GM23248 (cell line): ENCODE results near the gene LRRFIP1. TPM values are rescaled to one million over a fixed set of nuclear protein-coding genes. Genes with fewer than 3 reads are reported as not detected.

Source experiments
- DNase-seq: peaks from one replicate; pipeline ENCODE4 v3.0.0-alpha.2; 2015
- H2AFZ ChIP-seq: fragments of 200-600 bp; sonication (generic); 2 replicates; pipeline ENCODE4 v1.6.1; 2016; ENCODE audit warnings: antibody characterized with exemption
- H3F3A ChIP-seq: fragments of 200-600 bp; sonication (generic); 2 replicates; pipeline ENCODE4 v1.6.1; 2016; ENCODE audit warnings: mild to moderate bottlenecking, antibody characterized with exemption, mixed run types; ENCODE audit not compliant: insufficient read depth
- H3K27ac ChIP-seq: fragments of 200-600 bp; sonication (generic); 2 replicates; pipeline ENCODE4 v1.5.1; 2016; ENCODE audit warnings: mild to moderate bottlenecking
- H3K27me3 ChIP-seq: fragments of 200-600 bp; sonication (generic); replicated peaks from 2 replicates; pipeline ENCODE4 v1.6.1; 2016; ENCODE audit warnings: mild to moderate bottlenecking; ENCODE audit not compliant: insufficient read depth
- H3K36me3 ChIP-seq: fragments of 200-600 bp; sonication (generic); 2 replicates; pipeline ENCODE4 v1.6.1; 2016; ENCODE audit warnings: low read depth, mild to moderate bottlenecking
- H3K4me1 ChIP-seq: fragments of 200-600 bp; sonication (generic); 2 replicates; pipeline ENCODE4 v1.6.1; 2016; ENCODE audit warnings: mild to moderate bottlenecking; ENCODE audit not compliant: insufficient read depth
- H3K4me2 ChIP-seq: fragments of 200-600 bp; sonication (generic); one replicate; pipeline ENCODE4 v1.6.1; 2016; ENCODE audit warnings: mild to moderate bottlenecking; ENCODE audit not compliant: unreplicated experiment
- H3K4me3 ChIP-seq: fragments of 200-600 bp; sonication (generic); 2 replicates; pipeline ENCODE4 v1.5.1; 2016; ENCODE audit warnings: mild to moderate bottlenecking
- H3K79me2 ChIP-seq: fragments of 200-600 bp; sonication (generic); 2 replicates; pipeline ENCODE4 v1.6.1; 2016; ENCODE audit warnings: mild to moderate bottlenecking; ENCODE audit not compliant: insufficient read depth
- H3K9ac ChIP-seq: fragments of 200-600 bp; sonication (generic); 2 replicates; pipeline ENCODE4 v1.6.1; 2016; ENCODE audit warnings: mild to moderate bottlenecking
- H3K9me2 ChIP-seq: fragments of 200-600 bp; sonication (generic); 2 replicates; pipeline ENCODE4 v1.6.1; 2016; ENCODE audit warnings: mixed run types, mild to moderate bottlenecking, moderate library complexity; ENCODE audit not compliant: insufficient read depth
- H3K9me3 ChIP-seq: fragments of 200-600 bp; sonication (generic); one replicate; pipeline ENCODE4 v1.6.1; 2017; ENCODE audit warnings: low read depth
- H4K20me1 ChIP-seq: fragments of 200-600 bp; sonication (generic); 2 replicates; pipeline ENCODE4 v1.6.0; 2016; ENCODE audit not compliant: insufficient read depth
- EZH2 ChIP-seq: fragments of 200-600 bp; sonication (generic); IDR thresholded peaks from 2 replicates; pipeline ENCODE4 v1.6.1; 2018; ENCODE audit warnings: antibody characterized with exemption, mild to moderate bottlenecking; ENCODE audit not compliant: insufficient read depth, poor library complexity, severe bottlenecking
- EZH2phosphoT487 ChIP-seq: fragments of 200-600 bp; sonication (generic); IDR thresholded peaks from 2 replicates; pipeline ENCODE4 v1.6.1; 2018; ENCODE audit warnings: antibody characterized with exemption, moderate library complexity, mild to moderate bottlenecking, low read depth; ENCODE audit not compliant: insufficient read depth
- WGBS, 2 experiments: methylation state at CpG; one replicate each; pipeline ENCODE4 v1.1.6; 2015 to 2017; ENCODE audit warnings: low lambda C conversion rate in 2 of 2, low coverage in 1 of 2; ENCODE audit errors: missing lambda C conversion rate in 2 of 2; 5-methylcytosine and 5-hydroxymethylcytosine counted together
- in situ Hi-C: fragments of 300-500 bp; cut with MboI; formaldehyde crosslinking; loops from 2 replicates; pipeline ENCODE4 v1.15.0; 2020
- polyA plus RNA-seq: library from polyadenylated mRNA; unstranded; fragments of >200 nt; fragmentation: Nextera tagmentation; extraction: Ambion mirVana; gene quantifications from 2 replicates; pipeline ENCODE4 v1.2.1, GENCODE V29; 2016
- total RNA-seq: library from RNA; depleted of rRNA; stranded (reverse); fragments of >200 nt; shearing (Covaris generic); gene quantifications from 2 replicates; pipeline ENCODE4 v1.2.3, GENCODE V29; 2014

Gene LRRFIP1
- total and polyA plus RNA-seq, 2 experiments from 2014 or later: 84.4 to 159 TPM

- H3K27ac ChIP-seq: peak overlapping the region; percentile 81
- WGBS, 2 experiments: 11 to 19% methylated on average over 3 of the region's 3 CpGs
- 0 out of 2 replicates have a peak overlapping the region, but pooled peaks have one; percentile 58 for H2AFZ ChIP-seq
- H3K4me1 ChIP-seq: peaks cover 35% of the 10 kb centered on the region
- H4K20me1 ChIP-seq: no peaks in the 10 kb centered on the region
- peak overlapping the region; percentile 13; the same call in 1 of the 2 replicates for H3K4me3 ChIP-seq
- TF ChIP-seq EZH2: no peak
- TF ChIP-seq EZH2phosphoT487: no peak
- peak overlapping the region; percentile 54 for H3K4me2 ChIP-seq
- peak; percentile 30 for DNase-seq
- peak overlapping the region; percentile 55 for H3K9ac ChIP-seq
- in situ Hi-C loops: no loop called here
- peaks cover 53% of the 10 kb centered on the region for H3F3A ChIP-seq
- no peaks in the 10 kb centered on the region for H3K79me2 ChIP-seq
- H3K9me2 ChIP-seq: no peaks in the 10 kb centered on the region
- no peaks in the 10 kb centered on the region for H3K9me3 ChIP-seq
- H3K27me3 ChIP-seq: no peaks in the 10 kb centered on the region
- H3K36me3 ChIP-seq: no peaks in the 10 kb centered on the region
Observed at GRCh38 chr2:237616373-237616733, 11.0 kb upstream of the LRRFIP1 start.

GRCh38 chr2:237616734-237617586 is 10.4 kb upstream of the LRRFIP1 start:
- Histone ChIP-seq H3K9me2 (no peaks in the 10 kb centered on the region), H3K36me3 (no peaks in the 10 kb centered on the region), H4K20me1 (no peaks in the 10 kb centered on the region), H3K9me3 (no peaks in the 10 kb centered on the region), H3K4me1 (peaks cover 35% of the 10 kb centered on the region), H3K9ac (peak overlapping the region; percentile 55), H2AFZ (peak overlapping the region; percentile 25), H3K27ac (peak overlapping the region; percentile 81), H3K4me2 (peak overlapping the region; percentile 54), H3F3A (peaks cover 53% of the 10 kb centered on the region), H3K4me3 (peak overlapping the region; percentile 13; the same call in 1 of the 2 replicates), H3K27me3 (no peaks in the 10 kb centered on the region), H3K79me2 (no peaks in the 10 kb centered on the region)
- TF ChIP-seq EZH2phosphoT487 (no peak), EZH2 (no peak)
- DNase-seq: peak; percentile 87
- in situ Hi-C loops: no loop called here
- WGBS, 2 experiments: 22 to 23% methylated on average over 15 of the region's 15 CpGs

GRCh38 chr2:237617587-237617982 is 9.8 kb upstream of the LRRFIP1 start:
- no peaks in the 10 kb centered on the region for H4K20me1 ChIP-seq
- in situ Hi-C loops: no loop called here
- no peaks in the 10 kb centered on the region for H3K9me2 ChIP-seq
- WGBS, 2 experiments: 72 to 76% methylated on average over 4 of the region's 4 CpGs
- H3F3A ChIP-seq: peaks cover 53% of the 10 kb centered on the region
- H3K27me3 ChIP-seq: no peaks in the 10 kb centered on the region
- TF ChIP-seq EZH2phosphoT487: no peak
- H3K4me3 ChIP-seq: no peak overlapping the region
- H3K27ac ChIP-seq: peak overlapping the region; percentile 81
- H3K36me3 ChIP-seq: no peaks in the 10 kb centered on the region
- H2AFZ ChIP-seq: no peak overlapping the region
- DNase-seq: no peak
- peak overlapping the region; percentile 54 for H3K4me2 ChIP-seq
- H3K9ac ChIP-seq: peak overlapping the region; percentile 48; the same call in 1 of the 2 replicates
- peaks cover 35% of the 10 kb centered on the region for H3K4me1 ChIP-seq
- H3K9me3 ChIP-seq: no peaks in the 10 kb centered on the region
- no peaks in the 10 kb centered on the region for H3K79me2 ChIP-seq

GRCh38 chr2:237618449-237618848 is 8.9 kb upstream of the LRRFIP1 start:
- Histone ChIP-seq H2AFZ (no peak overlapping the region), H3K27me3 (no peaks in the 10 kb centered on the region), H3K4me2 (no peak overlapping the region), H3K4me3 (no peak overlapping the region), H3K9me2 (no peaks in the 10 kb centered on the region), H4K20me1 (no peaks in the 10 kb centered on the region), H3K27ac (no peak overlapping the region), H3K79me2 (no peaks in the 10 kb centered on the region), H3K36me3 (no peaks in the 10 kb centered on the region), H3K9me3 (no peaks in the 10 kb centered on the region), H3K4me1 (peaks cover 35% of the 10 kb centered on the region), H3F3A (peaks cover 53% of the 10 kb centered on the region), H3K9ac (no peak overlapping the region)
- DNase-seq: peak; percentile 83
- in situ Hi-C loops: no loop called here
- no peak for TF ChIP-seq EZH2phosphoT487
- TF ChIP-seq EZH2: no peak
- 39 to 41% methylated on average over 2 of the region's 2 CpGs for WGBS, 2 experiments
